Colonic mucosa (tissue), 4 donors: Measurements from ENCODE around the gene SBK3. TPM values are rescaled to one million over a fixed set of nuclear protein-coding genes. Genes with fewer than 3 reads are reported as not detected.

Experiments used
- DNase-seq: peaks from one replicate; pipeline ENCODE4 v3.0.0-alpha.2; 2020
- H3K27ac ChIP-seq: fragments of 200-600 bp; one replicate; pipeline ENCODE4 v1.8.0; 2021
- H3K27me3 ChIP-seq: fragments of 200-600 bp; one replicate; pipeline ENCODE4 v1.8.0; 2021
- H3K36me3 ChIP-seq: fragments of 200-600 bp; one replicate; pipeline ENCODE4 v1.8.0; 2021
- H3K4me1 ChIP-seq: fragments of 200-600 bp; one replicate; pipeline ENCODE4 v1.8.0; 2021; ENCODE audit warnings: mild to moderate bottlenecking
- H3K4me3 ChIP-seq: fragments of 200-600 bp; one replicate; pipeline ENCODE4 v1.8.0; 2021
- H3K9ac ChIP-seq, 2 donors: one replicate each; pipeline ENCODE4 v1.7.0; 2013; ENCODE audit warnings: control low read depth in 2 of 2, low read depth in 2 of 2, low read length in 2 of 2
- H3K9me3 ChIP-seq: fragments of 200-600 bp; one replicate; pipeline ENCODE4 v1.8.0; 2021
- CTCF ChIP-seq: fragments of 200-600 bp; IDR thresholded peaks from one replicate; pipeline ENCODE4 v1.8.0; 2022; ENCODE audit warnings: antibody characterized with exemption, mild to moderate bottlenecking
- intact Hi-C: fragments of 100-400 bp; cut with DNase I; formaldehyde crosslinking; loops from one replicate; pipeline ENCODE4 v1.14.1; 2022
- total RNA-seq, 2 donors: library from RNA; stranded (reverse); fragmentation: NEBNext Ultra II Directional in 1 of 2; extraction: Animal tissue kit (Norgen Biotek cat#: 25700) in 1 of 2; gene quantifications; one replicate each; pipeline ENCODE4 v1.2.1, GENCODE V29; 2021
- donor health status: healthy.
- donor health status: DM: no; HTN: no; CAD: no.
- donor health status: DM: no; HTN: no; CAD: no.

SBK3 gene
- total RNA-seq, 2 donors from 2014 or later, result not detected

- H3K4me3 ChIP-seq, result no peak overlapping the region
- H3K9me3 ChIP-seq, result no peaks in the 10 kb centered on the region
- TF ChIP-seq CTCF, result no peak
- intact Hi-C loops, result no loop called here
- no peak for DNase-seq
- H3K36me3 ChIP-seq, result no peaks in the 10 kb centered on the region
- H3K27ac ChIP-seq, result no peak overlapping the region
- no peaks in the 10 kb centered on the region for H3K4me1 ChIP-seq
- no peak overlapping the region for H3K9ac ChIP-seq
- no peaks in the 10 kb centered on the region for H3K27me3 ChIP-seq
Measured at GRCh38 chr19:55542292-55542855, 3.0 kb downstream of the SBK3 start.

- no peak overlapping the region for H3K4me3 ChIP-seq
- DNase-seq, result no peak
- no peak overlapping the region for H3K9ac ChIP-seq
- H3K4me1 ChIP-seq, result no peaks in the 10 kb centered on the region
- H3K27me3 ChIP-seq, result no peaks in the 10 kb centered on the region
- TF ChIP-seq CTCF, result no peak
- H3K27ac ChIP-seq, result no peak overlapping the region
- no peaks in the 10 kb centered on the region for H3K9me3 ChIP-seq
- intact Hi-C loops, result no loop called here
- no peaks in the 10 kb centered on the region for H3K36me3 ChIP-seq
Measured at GRCh38 chr19:55541091-55541490, 4.3 kb downstream of the SBK3 start.

GRCh38 chr19:55540619-55541018 is 4.7 kb downstream of the SBK3 start:
- no peaks in the 10 kb centered on the region for H3K4me1 ChIP-seq
- H3K4me3 ChIP-seq, result no peak overlapping the region
- no peak for TF ChIP-seq CTCF
- intact Hi-C loops, result no loop called here
- H3K9me3 ChIP-seq, result no peaks in the 10 kb centered on the region
- H3K9ac ChIP-seq, result no peak overlapping the region
- no peak for DNase-seq
- no peaks in the 10 kb centered on the region for H3K36me3 ChIP-seq
- no peak overlapping the region for H3K27ac ChIP-seq
- H3K27me3 ChIP-seq, result no peaks in the 10 kb centered on the region

- H3K9me3 ChIP-seq, result no peaks in the 10 kb centered on the region
- intact Hi-C loops, result no loop called here
- H3K4me1 ChIP-seq, result no peaks in the 10 kb centered on the region
- H3K36me3 ChIP-seq, result no peaks in the 10 kb centered on the region
- TF ChIP-seq CTCF, result no peak
- no peak overlapping the region for H3K9ac ChIP-seq
- DNase-seq, result no peak
- H3K4me3 ChIP-seq, result no peak overlapping the region
- H3K27ac ChIP-seq, result no peak overlapping the region
- H3K27me3 ChIP-seq, result no peaks in the 10 kb centered on the region
Measured at GRCh38 chr19:55539090-55539984, 6.0 kb downstream of the SBK3 start.

- intact Hi-C loops, result no loop called here
- no peak for TF ChIP-seq CTCF
- Histone ChIP-seq H3K27ac (no peak overlapping the region), H3K36me3 (no peaks in the 10 kb centered on the region), H3K4me1 (no peaks in the 10 kb centered on the region), H3K4me3 (no peak overlapping the region), H3K27me3 (no peaks in the 10 kb centered on the region), H3K9me3 (no peaks in the 10 kb centered on the region), H3K9ac (no peak overlapping the region)
- no peak for DNase-seq
Measured at GRCh38 chr19:55538132-55538531, 7.2 kb downstream of the SBK3 start.
